ENCODE results near the gene PITX3.

PITX3 gene

DNA sequence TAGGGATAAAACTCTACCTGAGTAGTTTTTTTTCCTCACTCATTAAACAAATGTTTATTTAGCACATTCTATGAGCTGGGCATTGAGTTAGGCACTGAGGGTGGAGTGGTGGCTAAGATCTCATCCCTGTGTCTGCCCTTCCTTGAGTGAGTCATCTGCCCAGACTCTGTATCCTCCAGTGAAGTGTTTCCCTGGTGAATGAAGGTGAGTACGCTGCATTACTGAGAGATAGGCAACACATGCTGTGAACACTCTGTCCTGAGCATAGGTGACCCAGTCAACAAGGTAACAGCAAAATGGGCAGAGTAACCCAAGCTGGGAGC is 5.8 kb downstream of the PITX3 start:
- peaks cover 14% of the 10 kb centered on the region for H3K27me3 ChIP-seq
- no peak overlapping the region for H3K4me3 ChIP-seq (ENCODE audit: low read depth, low read length)
- no peaks in the 10 kb centered on the region for H3K4me1 ChIP-seq
- no peak for DNase-seq
- TF ChIP-seq, protein P1, sequence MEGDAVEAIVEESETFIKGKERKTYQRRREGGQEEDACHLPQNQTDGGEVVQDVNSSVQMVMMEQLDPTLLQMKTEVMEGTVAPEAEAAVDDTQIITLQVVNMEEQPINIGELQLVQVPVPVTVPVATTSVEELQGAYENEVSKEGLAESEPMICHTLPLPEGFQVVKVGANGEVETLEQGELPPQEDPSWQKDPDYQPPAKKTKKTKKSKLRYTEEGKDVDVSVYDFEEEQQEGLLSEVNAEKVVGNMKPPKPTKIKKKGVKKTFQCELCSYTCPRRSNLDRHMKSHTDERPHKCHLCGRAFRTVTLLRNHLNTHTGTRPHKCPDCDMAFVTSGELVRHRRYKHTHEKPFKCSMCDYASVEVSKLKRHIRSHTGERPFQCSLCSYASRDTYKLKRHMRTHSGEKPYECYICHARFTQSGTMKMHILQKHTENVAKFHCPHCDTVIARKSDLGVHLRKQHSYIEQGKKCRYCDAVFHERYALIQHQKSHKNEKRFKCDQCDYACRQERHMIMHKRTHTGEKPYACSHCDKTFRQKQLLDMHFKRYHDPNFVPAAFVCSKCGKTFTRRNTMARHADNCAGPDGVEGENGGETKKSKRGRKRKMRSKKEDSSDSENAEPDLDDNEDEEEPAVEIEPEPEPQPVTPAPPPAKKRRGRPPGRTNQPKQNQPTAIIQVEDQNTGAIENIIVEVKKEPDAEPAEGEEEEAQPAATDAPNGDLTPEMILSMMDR (IDR thresholded peaks at IDR 0.05; ENCODE audit: low read depth, low read length): no peak
- H3K9me3 ChIP-seq: no peaks in the 10 kb centered on the region
- no peaks in the 10 kb centered on the region for H3K36me3 ChIP-seq

DNA sequence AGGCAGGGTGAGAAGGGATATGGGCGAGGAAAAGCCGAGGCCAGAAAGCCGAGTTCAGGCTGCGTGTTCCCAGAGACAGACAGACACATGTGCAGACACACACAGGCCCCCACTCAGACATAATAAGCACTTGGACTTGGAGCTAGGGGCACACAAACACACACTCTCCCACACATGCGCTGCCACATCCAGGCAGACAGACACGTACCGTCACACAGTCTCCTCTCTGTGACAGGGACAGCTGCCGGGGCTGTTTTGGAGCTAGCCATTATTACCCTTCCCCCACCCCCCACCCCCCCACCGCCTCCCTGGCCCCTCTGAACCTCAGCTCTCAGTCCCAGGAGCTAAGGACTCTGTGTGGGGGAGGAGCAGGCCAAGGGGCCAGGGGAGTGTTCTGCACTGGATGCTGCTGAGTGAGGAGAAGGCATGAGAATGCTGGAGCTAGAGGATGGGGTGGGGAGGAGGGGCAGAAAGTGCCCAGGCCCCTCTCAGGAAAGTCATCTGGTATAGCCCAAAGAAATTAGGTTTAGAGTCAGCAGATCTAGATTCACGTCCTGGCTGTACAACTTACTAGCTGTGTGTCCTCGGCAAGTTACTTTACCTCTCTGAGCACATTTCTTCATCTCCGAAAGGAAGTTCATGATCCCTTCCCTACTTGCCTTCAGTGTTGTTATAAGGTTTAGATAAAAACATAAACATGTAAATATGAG is 6.3 kb downstream of the PITX3 start:
- peaks cover 19% of the 10 kb centered on the region for H3K27me3 ChIP-seq
- DNase-seq: no peak
- TF ChIP-seq, protein P1 (IDR thresholded peaks at IDR 0.05; ENCODE audit: low read depth, low read length): no peak
- no peak overlapping the region for H3K4me3 ChIP-seq (ENCODE audit: low read depth, low read length)
- no peaks in the 10 kb centered on the region for H3K4me1 ChIP-seq
- H3K9me3 ChIP-seq: no peaks in the 10 kb centered on the region
- H3K36me3 ChIP-seq: no peaks in the 10 kb centered on the region

GRCh38 chr10:102233997-102234396 is 7.3 kb downstream of the PITX3 start:
- Histone ChIP-seq H3K4me3 (ENCODE audit: low read depth, low read length) (no peak overlapping the region), H3K36me3 (no peaks in the 10 kb centered on the region), H3K27me3 (peaks cover 22% of the 10 kb centered on the region), H3K9me3 (no peaks in the 10 kb centered on the region), H3K4me1 (no peaks in the 10 kb centered on the region)
- DNase-seq: no peak
- TF ChIP-seq, protein P1 (IDR thresholded peaks at IDR 0.05; ENCODE audit: low read depth, low read length): no peak

GRCh38 chr10:102231357-102232318 is 9.7 kb downstream of the PITX3 start:
- H3K36me3 ChIP-seq: no peaks in the 10 kb centered on the region
- peaks cover 30% of the 10 kb centered on the region for H3K27me3 ChIP-seq
- TF ChIP-seq, protein P1 (IDR thresholded peaks at IDR 0.05; ENCODE audit: low read depth, low read length): peak; percentile 60
- peak; percentile 63 for DNase-seq
- no peaks in the 10 kb centered on the region for H3K4me1 ChIP-seq
- no peaks in the 10 kb centered on the region for H3K9me3 ChIP-seq
- no peak overlapping the region; the same call in 1 of the 2 replicates for H3K4me3 ChIP-seq (ENCODE audit: low read depth, low read length)

DNA sequence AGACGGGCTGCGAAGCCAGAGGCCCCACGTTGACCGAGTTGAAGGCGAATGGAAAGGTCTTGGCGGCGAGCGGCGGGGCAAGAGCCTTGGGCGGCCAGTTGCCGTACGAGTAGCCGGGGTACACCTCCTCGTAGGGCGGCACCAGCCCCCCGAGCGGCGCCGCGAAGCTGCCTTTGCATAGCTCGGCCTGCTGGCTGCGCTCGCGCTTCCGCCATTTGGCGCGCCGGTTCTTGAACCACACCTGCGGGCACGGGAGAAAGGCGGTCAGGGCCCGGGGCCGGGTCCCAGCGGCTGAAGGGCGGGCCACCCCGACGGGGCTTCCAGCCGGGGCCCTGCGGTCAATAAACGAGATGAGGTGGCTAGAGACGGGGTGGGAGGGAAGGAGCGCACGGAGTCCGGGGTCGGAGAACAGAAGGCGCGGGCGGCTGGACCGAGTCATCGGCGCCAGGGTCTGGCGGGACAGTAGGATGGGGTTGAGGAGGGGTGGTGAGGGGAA is 10.4 kb downstream of the PITX3 start:
- TF ChIP-seq, protein P1 (IDR thresholded peaks at IDR 0.05; ENCODE audit: low read depth, low read length): peak; percentile 8; the same call in 1 of the 2 replicates
- H3K36me3 ChIP-seq: no peaks in the 10 kb centered on the region
- H3K4me3 ChIP-seq (ENCODE audit: low read depth, low read length): peak overlapping the region; percentile 45
- H3K4me1 ChIP-seq: no peaks in the 10 kb centered on the region
- peaks cover 32% of the 10 kb centered on the region for H3K27me3 ChIP-seq
- H3K9me3 ChIP-seq: no peaks in the 10 kb centered on the region
- peak; percentile 38 for DNase-seq

All from BE2C (cell line).